Neural cell (in vitro differentiated cells): ENCODE measurements around the gene HABP4. TPM values are rescaled to one million over a fixed set of nuclear protein-coding genes. Genes with fewer than 3 reads are reported as not detected.

ENCODE experiments used
- H2AFZ ChIP-seq: fragments of 200-600, 300-800 bp; sonication (generic), shearing (Covaris generic); 2 replicates; pipeline ENCODE4 v1.6.0; 2014; ENCODE audit warnings: low read depth, mild to moderate bottlenecking, antibody characterized with exemption, low read length, moderate library complexity
- H3F3A ChIP-seq: fragments of 200-600 bp; shearing (Covaris generic); 2 replicates; pipeline ENCODE4 v1.6.1; 2016; ENCODE audit warnings: mild to moderate bottlenecking, moderate library complexity, mixed read lengths, antibody characterized with exemption, low read length; ENCODE audit not compliant: insufficient read depth, poor library complexity, severe bottlenecking
- H3K27ac ChIP-seq: fragments of 200-600, 300-800 bp; sonication (generic), shearing (Covaris generic); 2 replicates; pipeline ENCODE4 v1.5.1; 2014; ENCODE audit warnings: mild to moderate bottlenecking, low read length, moderate library complexity
- H3K27me3 ChIP-seq: fragments of 300-800, 200-600 bp; sonication (generic), shearing (Covaris generic); 2 replicates; pipeline ENCODE4 v1.6.0; 2014; ENCODE audit warnings: mild to moderate bottlenecking, low read depth, low read length, moderate library complexity; ENCODE audit not compliant: insufficient read depth
- H3K36me3 ChIP-seq: fragments of 300-800, 200-600 bp; sonication (generic), shearing (Covaris generic); 2 replicates; pipeline ENCODE4 v1.5.1; 2014; ENCODE audit warnings: mild to moderate bottlenecking, antibody characterized with exemption, low read length, moderate library complexity; ENCODE audit not compliant: insufficient read depth
- H3K4me2 ChIP-seq: fragments of 300-800, 200-600 bp; sonication (generic), shearing (Covaris generic); 2 replicates; pipeline ENCODE4 v1.6.0; 2014; ENCODE audit warnings: mild to moderate bottlenecking, low read length
- H3K4me3 ChIP-seq: fragments of 300-800, 200-600 bp; sonication (generic), shearing (Covaris generic); 2 replicates; pipeline ENCODE4 v1.5.1; 2014; ENCODE audit warnings: mild to moderate bottlenecking, low read length, moderate library complexity
- H3K79me2 ChIP-seq: fragments of 200-600 bp; shearing (Covaris generic); replicated peaks from 2 replicates; pipeline ENCODE4 v1.6.0; 2014; ENCODE audit warnings: mild to moderate bottlenecking, low read length, moderate library complexity; ENCODE audit not compliant: insufficient read depth
- H3K9ac ChIP-seq: fragments of 300-800, 200-600 bp; sonication (generic), shearing (Covaris generic); 2 replicates; pipeline ENCODE4 v1.6.1; 2016; ENCODE audit warnings: mild to moderate bottlenecking, low read length, mixed read lengths
- H3K9me2 ChIP-seq: fragments of 200-600 bp; shearing (Covaris generic); 2 replicates; pipeline ENCODE4 v1.6.1; 2016; ENCODE audit warnings: mild to moderate bottlenecking, low read length, mixed read lengths; ENCODE audit not compliant: insufficient read depth
- H3K9me3 ChIP-seq: fragments of 200-600, 300-800 bp; sonication (generic), shearing (Covaris generic); 2 replicates; pipeline ENCODE4 v1.6.1; 2016; ENCODE audit warnings: mild to moderate bottlenecking, mixed run types, low read length, moderate library complexity, mixed read lengths
- H4K20me1 ChIP-seq: fragments of 200-600 bp; shearing (Covaris generic); 2 replicates; pipeline ENCODE4 v1.6.1; 2016; ENCODE audit warnings: mild to moderate bottlenecking, mixed run types; ENCODE audit not compliant: insufficient read depth
- CTCF ChIP-seq: fragments of 450-650 bp; IDR thresholded peaks from 2 replicates; pipeline ENCODE4 v1.5.1; 2014; ENCODE audit warnings: antibody characterized with exemption, mild to moderate bottlenecking, moderate library complexity; ENCODE audit not compliant: poor library complexity, severe bottlenecking
- EP300 ChIP-seq: fragments of 450-650 bp; conservative IDR thresholded peaks from 2 replicates; pipeline ENCODE4 v1.6.1; 2014; ENCODE audit warnings: antibody characterized with exemption, mild to moderate bottlenecking, moderate library complexity; ENCODE audit not compliant: poor library complexity, severe bottlenecking
- EZH2 ChIP-seq: fragments of 200-600, 300-800 bp; shearing (Covaris generic), sonication (generic); IDR thresholded peaks from 2 replicates; pipeline ENCODE4 v1.6.1; 2014; ENCODE audit warnings: antibody characterized with exemption, low read length, borderline replicate concordance, mild to moderate bottlenecking; ENCODE audit not compliant: insufficient read depth, poor library complexity, severe bottlenecking
- MXI1 ChIP-seq: fragments of 450-650 bp; conservative IDR thresholded peaks from 2 replicates; pipeline ENCODE4 v1.6.1; 2014; ENCODE audit warnings: antibody characterized with exemption, mild to moderate bottlenecking; ENCODE audit not compliant: poor library complexity, severe bottlenecking
- POLR2AphosphoS5 ChIP-seq: IDR thresholded peaks from 2 replicates; pipeline ENCODE4 v1.6.1; 2012
- RAD21 ChIP-seq: fragments of 450-650 bp; conservative IDR thresholded peaks from 2 replicates; pipeline ENCODE4 v1.6.1; 2014; ENCODE audit warnings: antibody characterized with exemption, mild to moderate bottlenecking, moderate library complexity
- REST ChIP-seq: IDR thresholded peaks from 2 replicates; pipeline ENCODE4 v1.6.1; 2012; ENCODE audit warnings: borderline replicate concordance
- SMC3 ChIP-seq: fragments of 450-650 bp; conservative IDR thresholded peaks from 2 replicates; pipeline ENCODE4 v1.6.1; 2014; ENCODE audit warnings: antibody characterized with exemption, mild to moderate bottlenecking, moderate library complexity; ENCODE audit not compliant: poor library complexity
- TAF1 ChIP-seq: IDR thresholded peaks from 2 replicates; pipeline ENCODE4 v1.6.1; 2012; ENCODE audit warnings: low read depth
- polyA plus RNA-seq: library from polyadenylated mRNA; depleted of rRNA; stranded (reverse); fragments of >200 nt; gene quantifications from 2 replicates; pipeline ENCODE4 v1.2.3, GENCODE V29; 2014

Gene HABP4
- polyA plus RNA-seq, 1 donor from 2014 or later: 14.7 TPM

GRCh38 chr9:96505316-96505991, 55.5 kb downstream of the HABP4 start:
- Histone ChIP-seq H3K9me3 (no peaks in the 10 kb centered on the region), H3K27ac (no peak overlapping the region), H3K9me2 (no peaks in the 10 kb centered on the region), H3K4me3 (no peak overlapping the region), H3K27me3 (no peaks in the 10 kb centered on the region), H2AFZ (no peak overlapping the region), H4K20me1 (no peaks in the 10 kb centered on the region), H3K36me3 (no peaks in the 10 kb centered on the region), H3K9ac (no peak overlapping the region), H3F3A (no peaks in the 10 kb centered on the region), H3K4me2 (no peak overlapping the region), H3K79me2 (no peaks in the 10 kb centered on the region)
- TF ChIP-seq REST (no peak), POLR2AphosphoS5 (no peak), EZH2 (no peak), EP300 (no peak), CTCF (no peak), RAD21 (no peak), MXI1 (no peak), TAF1 (no peak), SMC3 (no peak)

GRCh38 chr9:96508227-96508940, 58.4 kb downstream of the HABP4 start:
- H3F3A ChIP-seq: no peaks in the 10 kb centered on the region
- no peak overlapping the region for H3K4me2 ChIP-seq
- H3K36me3 ChIP-seq: no peaks in the 10 kb centered on the region
- H3K9me3 ChIP-seq: no peaks in the 10 kb centered on the region
- H3K27me3 ChIP-seq: no peaks in the 10 kb centered on the region
- H3K4me3 ChIP-seq: no peak overlapping the region
- H3K27ac ChIP-seq: no peak overlapping the region
- no peak overlapping the region for H3K9ac ChIP-seq
- H4K20me1 ChIP-seq: no peaks in the 10 kb centered on the region
- no peaks in the 10 kb centered on the region for H3K9me2 ChIP-seq
- H3K79me2 ChIP-seq: no peaks in the 10 kb centered on the region
- no peak overlapping the region for H2AFZ ChIP-seq
- TF ChIP-seq TAF1: no peak
- no peak for TF ChIP-seq MXI1
- no peak for TF ChIP-seq REST
- no peak for TF ChIP-seq RAD21
- no peak for TF ChIP-seq EP300
- no peak for TF ChIP-seq SMC3
- no peak for TF ChIP-seq EZH2
- no peak for TF ChIP-seq CTCF
